WTC11 (cell line): ENCODE measurements around the gene TLNRD1. TPM values are rescaled to one million over a fixed set of nuclear protein-coding genes. Genes with fewer than 3 reads are reported as not detected.

ENCODE experiments used
- ATAC-seq: fragments of 200-7000 bp; cut with Tn5 transposase; 2 replicates; pipeline ENCODE4 v1.10.0; 2021; ENCODE audit warnings: mild to moderate bottlenecking, moderate library complexity
- CTCF ChIA-PET: fragments of 300-600 bp; sonication (Branson Sonifier 250); formaldehyde crosslinking; loops from one replicate; lab custom pipeline; 2021; ENCODE audit warnings: antibody characterized with exemption; lab: Charles Lee
- POLR2A ChIA-PET: fragments of 350-600 bp; sonication (Branson Sonifier 250); formaldehyde crosslinking; loops from one replicate; lab custom pipeline; 2021; ENCODE audit warnings: antibody characterized with exemption; lab: Charles Lee
- DNase-seq: peaks from one replicate; pipeline ENCODE4 v3.0.0; 2021; ENCODE audit warnings: low spot score
- H3K27ac Mint-ChIP-seq: 2 replicates; pipeline ENCODE4 v1.8.0; 2021; ENCODE audit warnings: mixed read lengths
- H3K27me3 Mint-ChIP-seq: 2 replicates; pipeline ENCODE4 v1.8.0; 2021; ENCODE audit warnings: low read depth, mild to moderate bottlenecking, moderate library complexity, mixed read lengths
- H3K36me3 Mint-ChIP-seq: 2 replicates; pipeline ENCODE4 v1.8.0; 2021; ENCODE audit warnings: mixed read lengths
- H3K4me1 Mint-ChIP-seq: 2 replicates; pipeline ENCODE4 v1.8.0; 2022; ENCODE audit warnings: mixed read lengths
- H3K4me3 Mint-ChIP-seq: 2 replicates; pipeline ENCODE4 v1.8.0; 2021; ENCODE audit warnings: mild to moderate bottlenecking, moderate library complexity, mixed read lengths
- H3K9me3 Mint-ChIP-seq: 2 replicates; pipeline ENCODE4 v1.8.0; 2021; ENCODE audit warnings: mixed read lengths
- ARID4B ChIP-seq: sonication (generic); formaldehyde crosslinking; IDR thresholded peaks from 2 replicates; pipeline ENCODE4 v1.8.0; 2023; ENCODE audit warnings: missing genetic modification reagents, mild to moderate bottlenecking, borderline replicate concordance
- CDX4 ChIP-seq: fragments of 250-450 bp; sonication (Bioruptor Pico); IDR thresholded peaks from 2 replicates; pipeline ENCODE4 v1.9.0; 2021; ENCODE audit warnings: moderate library complexity, mild to moderate bottlenecking, inconsistent platforms, borderline replicate concordance
- EMX1 ChIP-seq: fragments of 250-450 bp; sonication (Bioruptor Pico); IDR thresholded peaks from 2 replicates; pipeline ENCODE4 v1.8.0; 2021; ENCODE audit warnings: mild to moderate bottlenecking
- ESRRA ChIP-seq: sonication (generic); formaldehyde crosslinking; IDR thresholded peaks from 2 replicates; pipeline ENCODE4 v1.8.1; 2022; ENCODE audit warnings: mild to moderate bottlenecking, missing genetic modification reagents, borderline replicate concordance
- ETV6 ChIP-seq: sonication (generic); formaldehyde crosslinking; IDR thresholded peaks from 2 replicates; pipeline ENCODE4 v1.8.1; 2022; ENCODE audit warnings: mild to moderate bottlenecking, missing genetic modification reagents
- FOXP4 ChIP-seq: sonication (generic); formaldehyde crosslinking; IDR thresholded peaks from 2 replicates; pipeline ENCODE4 v1.8.0; 2022; ENCODE audit warnings: mild to moderate bottlenecking, missing genetic modification reagents
- GABPB1 ChIP-seq: sonication (generic); formaldehyde crosslinking; IDR thresholded peaks from 2 replicates; pipeline ENCODE4 v1.8.1; 2023; ENCODE audit warnings: mild to moderate bottlenecking, missing genetic modification reagents
- HMGXB4 ChIP-seq: sonication (generic); formaldehyde crosslinking; IDR thresholded peaks from 2 replicates; pipeline ENCODE4 v1.8.1; 2023; ENCODE audit warnings: mild to moderate bottlenecking, moderate library complexity, missing genetic modification reagents
- KAT7 ChIP-seq: sonication (generic); formaldehyde crosslinking; IDR thresholded peaks from 2 replicates; pipeline ENCODE4 v1.8.1; 2023; ENCODE audit warnings: missing genetic modification reagents, mild to moderate bottlenecking, borderline replicate concordance
- MXD4 ChIP-seq: fragments of 250-450 bp; sonication (Bioruptor Pico); IDR thresholded peaks from 2 replicates; pipeline ENCODE4 v1.8.0; 2021; ENCODE audit warnings: mild to moderate bottlenecking, moderate library complexity, borderline replicate concordance
- NFE2L1 ChIP-seq: sonication (generic); formaldehyde crosslinking; IDR thresholded peaks from 2 replicates; pipeline ENCODE4 v1.8.1; 2023; ENCODE audit warnings: missing genetic modification reagents
- PRRX2 ChIP-seq: fragments of 250-450 bp; sonication (Bioruptor Pico); IDR thresholded peaks from 2 replicates; pipeline ENCODE4 v1.8.0; 2021; ENCODE audit warnings: mild to moderate bottlenecking
- RELA ChIP-seq: sonication (generic); formaldehyde crosslinking; IDR thresholded peaks from 2 replicates; pipeline ENCODE4 v1.8.1; 2022; ENCODE audit warnings: missing genetic modification reagents, mild to moderate bottlenecking, borderline replicate concordance
- SMAD3 ChIP-seq: sonication (generic); formaldehyde crosslinking; IDR thresholded peaks from 2 replicates; pipeline ENCODE4 v1.8.0; 2022; ENCODE audit warnings: missing genetic modification reagents, mild to moderate bottlenecking, borderline replicate concordance
- SOX15 ChIP-seq: fragments of 250-450 bp; sonication (Bioruptor Pico); IDR thresholded peaks from 2 replicates; pipeline ENCODE4 v1.9.0; 2021; ENCODE audit warnings: mild to moderate bottlenecking
- TEAD4 ChIP-seq: sonication (generic); formaldehyde crosslinking; IDR thresholded peaks from 2 replicates; pipeline ENCODE4 v1.8.0; 2022; ENCODE audit warnings: mild to moderate bottlenecking, missing genetic modification reagents
- USF2 ChIP-seq: sonication (generic); formaldehyde crosslinking; IDR thresholded peaks from 2 replicates; pipeline ENCODE4 v1.8.1; 2023; ENCODE audit warnings: mild to moderate bottlenecking, missing genetic modification reagents, moderate library complexity
- ZBTB43 ChIP-seq: sonication (generic); formaldehyde crosslinking; IDR thresholded peaks from 2 replicates; pipeline ENCODE4 v1.8.1; 2023; ENCODE audit warnings: mild to moderate bottlenecking, missing genetic modification reagents
- ZNF219 ChIP-seq: sonication (generic); formaldehyde crosslinking; IDR thresholded peaks from 2 replicates; pipeline ENCODE4 v1.8.0; 2023; ENCODE audit warnings: missing genetic modification reagents, mild to moderate bottlenecking, borderline replicate concordance
- ZNF281 ChIP-seq: sonication (generic); formaldehyde crosslinking; IDR thresholded peaks from 2 replicates; pipeline ENCODE4 v1.8.0; 2023; ENCODE audit warnings: mild to moderate bottlenecking, missing genetic modification reagents
- ZNF416 ChIP-seq: fragments of 250-450 bp; sonication (Bioruptor Pico); IDR thresholded peaks from 2 replicates; pipeline ENCODE4 v1.9.0; 2021; ENCODE audit warnings: mild to moderate bottlenecking, inconsistent platforms
- total RNA-seq: library from RNA; stranded (reverse); gene quantifications from 3 replicates; pipeline ENCODE4 v1.2.3, GENCODE V29; 2021

TLNRD1 gene
- total RNA-seq, 1 experiment from 2014 or later, result 26.7 TPM

- no peaks in the 10 kb centered on the region for H3K4me1 Mint-ChIP-seq
- ChIA-PET CTCF (no interaction called here), POLR2A (no interaction called here)
- H3K27ac Mint-ChIP-seq, result no peak overlapping the region
- no peaks in the 10 kb centered on the region for H3K27me3 Mint-ChIP-seq
- no peak for ATAC-seq
- H3K36me3 Mint-ChIP-seq, result no peaks in the 10 kb centered on the region
- no peak for DNase-seq
- H3K4me3 Mint-ChIP-seq, result no peak overlapping the region
- no peak for TF ChIP-seq MXD4 (CRISPR knock-in tag)
- no peak for TF ChIP-seq SMAD3
- no peaks in the 10 kb centered on the region for H3K9me3 Mint-ChIP-seq
These were observed 51.3 kb downstream of the TLNRD1 start for GRCh38 chr15:81052046-81052445.

GRCh38 chr15:81053621-81054020 lies 52.9 kb downstream of the TLNRD1 start:
- no peaks in the 10 kb centered on the region for H3K4me1 Mint-ChIP-seq
- CTCF ChIA-PET, result no interaction called here
- TF ChIP-seq GABPB1 (CRISPR knock-in tag), result no peak
- TF ChIP-seq PRRX2 (CRISPR knock-in tag), result no peak
- TF ChIP-seq EMX1 (CRISPR knock-in tag), result no peak
- TF ChIP-seq ZNF281 (CRISPR knock-in tag), result no peak
- no peak for TF ChIP-seq ZNF219 (CRISPR knock-in tag)
- TF ChIP-seq RELA, result no peak
- no peak for TF ChIP-seq ARID4B
- TF ChIP-seq KAT7, result no peak
- no peak for TF ChIP-seq CDX4 (CRISPR knock-in tag)
- TF ChIP-seq USF2 (CRISPR knock-in tag), result no peak
- TF ChIP-seq SOX15 (CRISPR knock-in tag), result no peak
- no peak for TF ChIP-seq HMGXB4 (CRISPR knock-in tag)
- no peak for TF ChIP-seq ESRRA
- no peak for TF ChIP-seq ETV6 (CRISPR knock-in tag)
- TF ChIP-seq NFE2L1 (CRISPR knock-in tag), result no peak
- TF ChIP-seq TEAD4 (CRISPR knock-in tag), result no peak
- TF ChIP-seq ZNF416 (CRISPR knock-in tag), result no peak
- TF ChIP-seq ZBTB43 (CRISPR knock-in tag), result no peak
- TF ChIP-seq FOXP4 (CRISPR knock-in tag), result no peak

More at GRCh38 chr15:81053621-81054020, 52.9 kb downstream of the TLNRD1 start:
- H3K9me3 Mint-ChIP-seq, result no peaks in the 10 kb centered on the region
- no peaks in the 10 kb centered on the region for H3K36me3 Mint-ChIP-seq
- ATAC-seq, result no peak
- H3K27ac Mint-ChIP-seq, result no peak overlapping the region
- no peak overlapping the region for H3K4me3 Mint-ChIP-seq
- H3K27me3 Mint-ChIP-seq, result no peaks in the 10 kb centered on the region
- POLR2A ChIA-PET, result no interaction called here
- no peak for DNase-seq
